H1 (cell line): ENCODE data around the gene IPO9. TPM values are rescaled to one million over a fixed set of nuclear protein-coding genes. Genes with fewer than 3 reads are reported as not detected.

Source experiments
- CTCF ChIA-PET: fragments of 300-600 bp; sonication (Branson Sonifier 250); formaldehyde crosslinking; loops from one replicate; lab custom pipeline; 2021; ENCODE audit not compliant: partially characterized antibody; lab: Charles Lee
- POLR2A ChIA-PET: fragments of 300-600 bp; sonication (Branson Sonifier 250); formaldehyde crosslinking; loops from one replicate; lab custom pipeline; 2021; ENCODE audit warnings: inconsistent platforms; ENCODE audit not compliant: partially characterized antibody; lab: Charles Lee
- DNase-seq, 2 experiments: peaks; one replicate each; pipeline versions ENCODE4 v3.0.0 to v3.0.0-alpha.2; 2010 to 2022; ENCODE audit warnings: low spot score in 2 of 2, low read depth in 1 of 2, mixed read lengths in 1 of 2
- FAIRE-seq: peaks from 2 replicates; lab custom pipeline; 2011; peaks lifted over from hg19 to GRCh38; lab: Jason Lieb, UNC
- H2AFZ ChIP-seq: 2 replicates; pipeline ENCODE4 v1.8.1; 2012; ENCODE audit warnings: low read length, inconsistent platforms
- H2AK5ac ChIP-seq: 2 replicates; pipeline ENCODE4 v1.6.1; 2013; ENCODE audit warnings: low read depth, low read length
- H2BK120ac ChIP-seq: replicated peaks from 2 replicates; pipeline ENCODE3; 2013; ENCODE audit warnings: low read depth, low read length, inconsistent platforms
- H2BK12ac ChIP-seq: 2 replicates; pipeline ENCODE4 v1.6.1; 2013; ENCODE audit warnings: low read depth, low read length
- H2BK15ac ChIP-seq: 2 replicates; pipeline ENCODE4 v1.6.1; 2013; ENCODE audit warnings: low read length
- H2BK20ac ChIP-seq: 2 replicates; pipeline ENCODE4 v1.6.1; 2013; ENCODE audit warnings: low read length
- H2BK5ac ChIP-seq: 2 replicates; pipeline ENCODE4 v1.6.1; 2013; ENCODE audit warnings: low read depth, low read length
- H3K14ac ChIP-seq: 2 replicates; pipeline ENCODE4 v1.6.1; 2013; ENCODE audit warnings: inconsistent platforms; ENCODE audit not compliant: insufficient read length
- H3K18ac ChIP-seq: 2 replicates; pipeline ENCODE4 v1.6.1; 2013; ENCODE audit warnings: low read length; ENCODE audit errors: extremely low read depth
- H3K23ac ChIP-seq: 2 replicates; pipeline ENCODE4 v1.6.1; 2013; ENCODE audit warnings: inconsistent platforms; ENCODE audit not compliant: insufficient read length
- H3K23me2 ChIP-seq: 2 replicates; pipeline ENCODE4 v1.6.1; 2013; ENCODE audit warnings: low read depth, low read length
- H3K27ac ChIP-seq: 2 replicates; pipeline ENCODE4 v1.6.1; 2011; ENCODE audit warnings: low read depth, low read length, inconsistent platforms
- H3K27me3 ChIP-seq, 4 experiments: replicated peaks in 1 of 4; 1 replicate in 1 of 4; 2 replicates in 3 of 4; pipeline versions ENCODE4 v1.6.1 to v1.8.1; 2011 to 2013; ENCODE audit warnings: low read length in 3 of 4, mild to moderate bottlenecking in 3 of 4, inconsistent platforms in 2 of 4, mixed read lengths in 2 of 4, moderate library complexity in 1 of 4; ENCODE audit not compliant: control insufficient read depth in 3 of 4, insufficient read depth in 3 of 4; ENCODE audit errors: extremely low read depth in 1 of 4
- H3K36me3 ChIP-seq, 4 experiments: 2 replicates each; pipeline versions ENCODE4 v1.6.1 to v1.8.1; 2011 to 2013; ENCODE audit warnings: mild to moderate bottlenecking in 4 of 4, low read length in 3 of 4, moderate library complexity in 2 of 4, control low read depth in 1 of 4, inconsistent platforms in 1 of 4; ENCODE audit not compliant: insufficient read depth in 4 of 4, control insufficient read depth in 2 of 4
- H3K4ac ChIP-seq: replicated peaks from 2 replicates; pipeline ENCODE3; 2013; ENCODE audit warnings: low read length, low read depth, mixed read lengths, inconsistent platforms; ENCODE audit not compliant: insufficient read length
- H3K4me1 ChIP-seq, 4 experiments: replicated peaks in 1 of 4; 1 replicate in 1 of 4; 2 replicates in 3 of 4; pipeline versions ENCODE4 v1.6.1 to v1.8.1; 2011 to 2013; ENCODE audit warnings: low read length in 3 of 4, inconsistent platforms in 2 of 4, mixed read lengths in 1 of 4; ENCODE audit not compliant: insufficient read depth in 4 of 4, control insufficient read depth in 3 of 4
- H3K4me2 ChIP-seq, 2 experiments: 2 replicates each; pipeline versions ENCODE4 v1.6.1 to v1.8.1; 2011 to 2013; ENCODE audit warnings: low read depth in 2 of 2, low read length in 2 of 2, control low read depth in 1 of 2, inconsistent platforms in 1 of 2, mild to moderate bottlenecking in 1 of 2; ENCODE audit not compliant: insufficient read depth in 1 of 2
- H3K4me3 ChIP-seq, 4 experiments: fragments of 200-600, 300-600 bp in 1 of 4; sonication (generic), shearing (Covaris generic), sonication (Bioruptor Twin) in 1 of 4; 2 replicates each; pipeline versions ENCODE4 v1.5.1 to v1.8.1; 2011 to 2016; ENCODE audit warnings: low read length in 4 of 4, low read depth in 3 of 4, control low read depth in 2 of 4, inconsistent platforms in 2 of 4, mild to moderate bottlenecking in 2 of 4, mixed read lengths in 1 of 4, moderate library complexity in 1 of 4; ENCODE audit not compliant: insufficient read depth in 2 of 4; ENCODE audit errors: extremely low read depth in 1 of 4
- H3K56ac ChIP-seq: replicated peaks from 2 replicates; pipeline ENCODE3; 2013; ENCODE audit warnings: low read depth, mild to moderate bottlenecking, mixed read lengths, low read length, inconsistent platforms; ENCODE audit not compliant: insufficient read length
- H3K79me1 ChIP-seq: 2 replicates; pipeline ENCODE4 v1.6.1; 2013; ENCODE audit warnings: low read depth, low read length, control low read depth
- H3K79me2 ChIP-seq, 2 experiments: 2 replicates each; pipeline versions ENCODE4 v1.6.1 to v1.8.1; 2012 to 2013; ENCODE audit warnings: low read length in 2 of 2, mild to moderate bottlenecking in 2 of 2, inconsistent platforms in 1 of 2; ENCODE audit not compliant: insufficient read depth in 2 of 2, control insufficient read depth in 1 of 2
- H3K9ac ChIP-seq, 4 experiments: replicated peaks in 1 of 4; 1 replicate in 1 of 4; 2 replicates in 3 of 4; pipeline versions ENCODE4 v1.6.1 to v1.8.1; 2011 to 2013; ENCODE audit warnings: low read depth in 3 of 4, low read length in 3 of 4, control low read depth in 2 of 4, mild to moderate bottlenecking in 2 of 4, moderate library complexity in 2 of 4, inconsistent platforms in 1 of 4; ENCODE audit errors: extremely low read depth in 1 of 4
- H3K9me3 ChIP-seq, 2 experiments: 2 replicates each; pipeline versions ENCODE4 v1.6.1 to v1.8.1; 2012 to 2013; ENCODE audit warnings: mild to moderate bottlenecking in 2 of 2, moderate library complexity in 2 of 2, control low read depth in 1 of 2, inconsistent platforms in 1 of 2, low read depth in 1 of 2, low read length in 1 of 2, mixed read lengths in 1 of 2; ENCODE audit not compliant: insufficient read depth in 2 of 2
- H4K20me1 ChIP-seq, 2 experiments: replicated peaks in 1 of 2; 2 replicates each; pipeline versions ENCODE3 to v1.8.1; 2011 to 2013; ENCODE audit warnings: inconsistent platforms in 2 of 2, low read length in 2 of 2, mild to moderate bottlenecking in 1 of 2; ENCODE audit not compliant: insufficient read depth in 2 of 2, control insufficient read depth in 1 of 2
- H4K5ac ChIP-seq: 2 replicates; pipeline ENCODE4 v1.6.1; 2013; ENCODE audit warnings: low read length, low read depth, mixed read lengths, inconsistent platforms; ENCODE audit not compliant: insufficient read length
- H4K8ac ChIP-seq: 2 replicates; pipeline ENCODE4 v1.8.0; 2013; ENCODE audit warnings: mild to moderate bottlenecking, moderate library complexity, low read length, inconsistent platforms; ENCODE audit not compliant: insufficient read depth; ENCODE audit errors: extremely low read depth
- H4K91ac ChIP-seq: replicated peaks from 2 replicates; pipeline ENCODE3; 2013; ENCODE audit warnings: low read length, mixed read lengths, inconsistent platforms; ENCODE audit not compliant: insufficient read length
- BACH1 ChIP-seq: IDR thresholded peaks from 2 replicates; pipeline ENCODE4 v1.6.1; 2012; ENCODE audit warnings: low read length, improper control_type of control experiment
- BRCA1 ChIP-seq: IDR thresholded peaks from 2 replicates; pipeline ENCODE4 v1.6.1; 2012; ENCODE audit warnings: low read depth, low read length, improper control_type of control experiment
- GABPA ChIP-seq: IDR thresholded peaks from 2 replicates; pipeline ENCODE4 v1.6.1; 2011; ENCODE audit warnings: mild to moderate bottlenecking, low read length, moderate library complexity, borderline replicate concordance; ENCODE audit not compliant: insufficient read depth
- HDAC2 ChIP-seq, 2 experiments: fragments of 300-600 bp in 1 of 2; sonication (generic) in 1 of 2; IDR thresholded peaks; 2 replicates each; pipeline ENCODE4 v1.6.1; 2011 to 2012; ENCODE audit warnings: low read depth in 2 of 2, low read length in 2 of 2, mild to moderate bottlenecking in 2 of 2, moderate library complexity in 2 of 2, borderline replicate concordance in 1 of 2, inconsistent platforms in 1 of 2
- MAFK ChIP-seq: IDR thresholded peaks from 2 replicates; pipeline ENCODE4 v1.6.1; 2012; ENCODE audit warnings: low read depth, mild to moderate bottlenecking, improper control_type of control experiment, low read length
- PHF8 ChIP-seq: fragments of 200-600 bp; sonication (generic); conservative IDR thresholded peaks from 2 replicates; pipeline ENCODE4 v1.7.1; 2012; ENCODE audit warnings: low read depth, mild to moderate bottlenecking, inconsistent platforms, low read length, moderate library complexity
- POLR2AphosphoS5 ChIP-seq: IDR thresholded peaks from 2 replicates; pipeline ENCODE4 v1.6.1; 2011; ENCODE audit warnings: low read depth, low read length
- RFX5 ChIP-seq: IDR thresholded peaks from 2 replicates; pipeline ENCODE4 v1.6.1; 2011; ENCODE audit warnings: low read depth, low read length, improper control_type of control experiment, borderline replicate concordance
- RXRA ChIP-seq: IDR thresholded peaks from 2 replicates; pipeline ENCODE4 v1.6.1; 2011; ENCODE audit warnings: low read depth, mild to moderate bottlenecking, low read length, moderate library complexity; ENCODE audit not compliant: insufficient read depth
- SIN3A ChIP-seq, 2 experiments: IDR thresholded peaks in 1 of 2; conservative IDR thresholded peaks in 1 of 2; 2 replicates each; pipeline ENCODE4 v1.6.1; 2011 to 2012; ENCODE audit warnings: low read length in 2 of 2, improper control_type of control experiment in 1 of 2, low read depth in 1 of 2, mild to moderate bottlenecking in 1 of 2
- SIX5 ChIP-seq: IDR thresholded peaks from 2 replicates; pipeline ENCODE4 v1.6.1; 2011; ENCODE audit warnings: mild to moderate bottlenecking, low read depth, low read length
- SP2 ChIP-seq: IDR thresholded peaks from 2 replicates; pipeline ENCODE4 v1.6.1; 2012; ENCODE audit warnings: mild to moderate bottlenecking, low read length, inconsistent platforms
- SUZ12 ChIP-seq: fragments of 200-600 bp; sonication (generic); IDR thresholded peaks from 2 replicates; pipeline ENCODE4 v1.6.1; 2012; ENCODE audit warnings: mild to moderate bottlenecking, inconsistent platforms, low read length, moderate library complexity, mixed read lengths
- WGBS, 2 experiments: shearing (Covaris generic) in 1 of 2; methylation state at CpG; one replicate each; pipeline versions ENCODE4 v1.1.6 to v1.1.7; 2013 to 2015; ENCODE audit warnings: low lambda C conversion rate in 2 of 2, mixed read lengths in 2 of 2, inconsistent platforms in 1 of 2, low coverage in 1 of 2, missing lambda C conversion rate in 1 of 2; ENCODE audit not compliant: insufficient replicate concordance in 2 of 2, insufficient coverage in 1 of 2, insufficient read length in 1 of 2; ENCODE audit errors: extremely low coverage in 1 of 2, missing lambda C conversion rate in 1 of 2; 5-methylcytosine and 5-hydroxymethylcytosine counted together
- polyA plus RNA-seq, 7 experiments: library from polyadenylated mRNA; depleted of rRNA in 3 of 7; stranded (reverse) in 5 of 7; unstranded in 2 of 7; fragments of >200 nt in 5 of 7; fragments of 200-250 nt in 2 of 7; gene quantifications; 1 replicate in 5 of 7; 2 replicates in 1 of 7; 4 replicates in 1 of 7; pipeline versions ENCODE4 v1.2.1 to v1.2.3, GENCODE V29; 2011 to 2013; ENCODE audit warnings: missing spikeins in 2 of 7, mixed read lengths in 2 of 7
- total RNA-seq: library from RNA; stranded (reverse); fragmentation: NEBNext Ultra II Directional; extraction: Animal tissue kit (Norgen Biotek cat#: 25700); gene quantifications from 2 replicates; pipeline ENCODE4 v1.2.1, GENCODE V29; 2021

The IPO9 gene
- total and polyA plus RNA-seq, 2 of the 8 experiments (the other 6 are each of a cell fraction or from before 2014, with no cell fraction given) = 61.0 to 122 TPM

GRCh38 chr1:201930137-201930536 lies 101.2 kb downstream of the IPO9 start:
- ChIA-PET POLR2A (interaction anchor here (0.6 kb wide), 1 partner anchor 18 kb away, joined by 4 read pairs; no protein-coding TSS in a partner anchor), CTCF (interaction anchor here (1.9 to 3.1 kb wide), 2 partner anchors 10 to 34 kb away, joined by 5 to 19 read pairs; no protein-coding TSS in a partner anchor)
- Histone ChIP-seq H2AFZ (no peak overlapping the region), H3K4me2 (no peak overlapping the region), H3K27ac (no peak overlapping the region), H3K79me2 (no peaks in the 10 kb centered on the region), H4K20me1 (no peaks in the 10 kb centered on the region), H2BK12ac (no peak overlapping the region), H3K9me3 (no peaks in the 10 kb centered on the region), H3K36me3 (no peaks in the 10 kb centered on the region), H3K4me1 (no peaks in the 10 kb centered on the region), H2AK5ac (no peak overlapping the region), H2BK5ac (no peak overlapping the region), H4K5ac (no peak overlapping the region), H3K9ac (no peak overlapping the region), H3K4me3 (no peak overlapping the region), H2BK120ac (no peak overlapping the region), H4K91ac (no peak overlapping the region), H3K23ac (no peak overlapping the region), H3K56ac (no peak overlapping the region), H2BK15ac (no peak overlapping the region), H3K79me1 (no peaks in the 10 kb centered on the region), H2BK20ac (no peak overlapping the region), H3K23me2 (no peaks in the 10 kb centered on the region), H3K18ac (no peak overlapping the region), H4K8ac (no peak overlapping the region), H3K14ac (no peak overlapping the region), H3K4ac (no peak overlapping the region), H3K27me3 (no peaks in the 10 kb centered on the region)
- 91% methylated on average over 4 of the region's 4 CpGs; no CpG with 5 or more reads in 1 of the 2 experiments for WGBS, 2 experiments
- TF ChIP-seq POLR2AphosphoS5 (no peak), RXRA (no peak), PHF8 (no peak), RFX5 (no peak), SUZ12 (no peak), BACH1 (no peak), MAFK (no peak), SIN3A (conservative IDR thresholded peaks at IDR 0.05 in 1 of 2, IDR thresholded peaks at IDR 0.05 in 1 of 2; ENCODE audit: low read depth in 1 of 2, low read length in 2 of 2) (no peak), SIX5 (no peak), HDAC2 (IDR thresholded peaks at IDR 0.05; ENCODE audit: borderline replicate concordance in 1 of 2, low read depth in 2 of 2, low read length in 2 of 2) (no peak), GABPA (no peak), SP2 (no peak), BRCA1 (no peak)
- DNase-seq = no peak
- FAIRE-seq = no peak
